ENCODE data around the gene ADGRD1.
"Not testable (repeated sequence)": the region's sequence is repeated elsewhere in the genome, so short reads cannot be mapped to it uniquely, and the experiment has no call there.

The ADGRD1 gene

DNA sequence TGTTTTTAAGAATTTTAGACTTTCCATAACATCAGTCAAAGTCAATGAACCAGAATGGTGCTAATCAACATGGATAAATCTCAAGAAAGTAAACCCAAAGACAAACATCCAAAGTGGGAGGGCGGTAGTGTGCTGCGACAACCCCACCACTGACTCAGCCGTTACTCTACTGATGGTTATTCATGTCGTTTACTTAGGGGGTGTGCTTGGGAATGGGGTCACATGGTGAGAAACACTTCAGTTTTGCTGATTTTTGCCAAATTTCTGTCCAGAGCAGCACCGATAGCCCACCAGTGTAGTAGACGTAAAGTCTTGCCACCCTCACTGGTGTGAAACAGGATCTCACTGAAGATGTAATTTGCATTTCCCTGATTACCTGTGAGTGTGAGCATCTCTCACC is 99.9 kb downstream of the ADGRD1 start:
- no peak for DNase-seq (ENCODE audit: low read depth in 2 of 2, low spot score in 1 of 2)

DNA sequence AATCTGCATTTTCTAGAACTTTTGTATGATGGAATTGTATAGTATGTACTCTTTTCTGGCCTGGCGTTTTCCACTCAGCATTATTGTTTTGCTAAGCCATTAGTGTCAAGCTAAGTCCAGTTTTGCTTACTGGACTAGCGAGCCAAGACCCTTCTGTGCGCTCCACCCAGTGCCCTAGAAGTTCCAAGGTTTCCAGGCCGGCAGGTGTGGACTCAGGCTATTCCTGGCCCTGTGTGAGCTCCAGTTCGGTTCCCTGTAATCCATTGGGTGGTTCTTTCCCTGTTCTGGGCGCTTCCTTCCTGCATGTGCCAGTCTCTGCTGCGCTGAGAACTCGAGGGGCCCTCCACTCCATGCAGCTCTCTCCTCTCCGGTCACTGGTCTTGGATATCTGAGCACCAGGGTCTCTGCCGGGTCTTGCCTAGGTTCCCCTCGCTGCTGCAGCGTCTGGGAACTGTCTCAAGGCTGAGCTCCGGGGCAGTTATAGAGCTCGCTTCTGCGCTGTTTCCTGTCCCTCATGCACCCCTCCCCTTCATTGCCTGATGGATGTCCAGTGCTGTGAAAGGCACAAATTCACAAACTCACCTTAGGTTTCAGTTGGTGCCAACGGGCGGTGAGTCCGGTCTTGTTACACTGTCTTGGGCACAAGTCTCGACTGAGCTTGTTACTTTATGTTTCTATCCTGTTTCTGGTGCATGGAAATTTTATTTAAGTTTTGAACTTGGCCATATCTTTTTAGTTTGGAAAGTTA is 100.8 kb downstream of the ADGRD1 start:
- DNase-seq (ENCODE audit: low read depth in 2 of 2, low spot score in 1 of 2): no peak

DNA sequence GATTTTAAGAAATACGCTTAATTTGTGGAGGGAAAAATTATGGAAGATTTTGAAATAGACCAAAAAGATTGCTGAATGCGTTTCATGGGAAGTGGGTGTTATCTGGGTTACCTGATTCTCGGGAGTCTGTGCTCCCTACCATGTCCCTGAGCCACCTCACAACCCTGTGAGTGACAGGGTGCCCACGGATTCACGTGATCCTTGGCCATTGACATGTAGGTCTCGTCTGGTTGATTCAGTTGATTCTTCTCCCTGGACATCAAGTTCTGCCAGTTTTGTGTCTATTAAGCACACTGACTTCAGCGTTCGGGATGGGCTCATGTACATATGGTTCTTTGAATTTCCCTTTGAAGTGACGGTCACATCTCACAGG is 101.4 kb downstream of the ADGRD1 start:
- no peak for DNase-seq (ENCODE audit: low read depth in 2 of 2, low spot score in 1 of 2)

DNA sequence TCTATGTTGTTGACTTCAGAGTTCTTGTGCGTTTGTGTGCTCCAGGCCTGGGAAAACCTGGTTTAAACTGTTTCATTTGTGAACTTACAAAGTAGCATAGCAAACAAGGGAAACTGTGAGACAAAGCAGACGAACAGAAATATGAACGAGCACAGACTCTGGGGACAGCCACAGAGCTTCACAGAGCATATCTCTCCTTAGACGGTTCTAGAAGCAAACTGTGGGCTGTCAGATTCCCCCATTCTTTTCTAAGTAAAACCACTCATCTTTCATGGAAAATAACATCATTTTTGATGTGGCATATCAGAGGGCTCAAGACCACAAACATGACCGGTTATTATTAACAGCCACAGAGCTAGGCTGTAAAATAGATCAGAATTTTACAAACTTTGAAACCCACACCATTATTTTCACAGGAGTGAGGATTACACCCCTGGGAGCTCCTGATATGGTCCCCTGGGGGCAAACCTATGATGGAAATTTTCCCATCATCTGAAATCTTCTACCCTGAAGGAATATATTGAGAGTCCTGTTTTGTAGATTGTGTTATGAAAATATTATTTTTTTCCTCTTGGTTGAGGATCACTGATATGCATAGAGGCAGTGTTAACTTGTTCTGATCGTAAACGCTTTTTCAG is 102.0 kb downstream of the ADGRD1 start:
- DNase-seq (ENCODE audit: low read depth in 2 of 2, low spot score in 1 of 2): no peak

DNA sequence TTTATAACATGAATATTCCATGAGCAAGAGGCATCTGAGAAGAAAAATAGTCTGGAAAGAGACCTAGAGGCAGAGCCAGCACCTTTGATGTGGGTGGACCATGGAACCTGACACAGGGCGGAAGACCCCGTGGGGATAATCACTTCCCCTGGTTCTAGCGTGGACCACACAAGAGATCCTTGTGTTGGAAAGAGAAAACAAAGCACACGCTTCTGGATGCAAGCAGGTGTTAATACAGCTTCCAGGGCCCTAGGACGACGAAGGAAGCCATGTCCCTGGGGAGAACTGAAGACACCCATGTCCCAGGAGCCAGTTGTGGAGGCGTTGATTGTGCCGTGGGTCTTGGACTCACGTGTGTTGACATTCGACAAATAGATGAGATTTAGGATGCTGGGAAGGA is 102.9 kb downstream of the ADGRD1 start:
- DNase-seq (ENCODE audit: low read depth in 2 of 2, low spot score in 1 of 2): no peak

DNA sequence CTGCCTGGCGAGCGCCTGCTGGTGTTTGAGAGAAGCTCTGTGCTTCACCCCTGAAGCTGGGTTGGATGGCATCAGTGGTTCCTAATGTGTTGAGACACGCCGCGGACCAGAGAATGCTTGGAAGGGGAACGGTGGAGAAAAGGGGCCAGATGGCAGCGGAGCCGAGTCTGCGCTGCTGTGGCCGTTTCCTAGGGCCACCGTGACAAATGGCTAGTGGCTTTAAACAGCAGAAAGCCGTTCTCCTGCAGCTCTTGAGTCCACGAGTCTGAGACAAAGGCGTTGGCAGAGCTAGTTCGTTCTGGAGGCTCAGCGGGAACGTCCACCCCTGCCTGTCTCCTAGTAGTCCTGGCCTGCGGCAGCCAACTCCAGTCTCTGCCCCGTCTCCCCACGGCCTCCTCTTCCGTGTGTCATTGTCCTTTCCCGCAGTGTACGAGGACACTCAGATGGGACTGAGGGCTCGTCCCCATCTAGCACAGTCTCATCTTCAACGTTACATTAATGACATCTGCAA is 103.6 kb downstream of the ADGRD1 start:
- no peak for DNase-seq (ENCODE audit: low read depth in 2 of 2, low spot score in 1 of 2)

DNA sequence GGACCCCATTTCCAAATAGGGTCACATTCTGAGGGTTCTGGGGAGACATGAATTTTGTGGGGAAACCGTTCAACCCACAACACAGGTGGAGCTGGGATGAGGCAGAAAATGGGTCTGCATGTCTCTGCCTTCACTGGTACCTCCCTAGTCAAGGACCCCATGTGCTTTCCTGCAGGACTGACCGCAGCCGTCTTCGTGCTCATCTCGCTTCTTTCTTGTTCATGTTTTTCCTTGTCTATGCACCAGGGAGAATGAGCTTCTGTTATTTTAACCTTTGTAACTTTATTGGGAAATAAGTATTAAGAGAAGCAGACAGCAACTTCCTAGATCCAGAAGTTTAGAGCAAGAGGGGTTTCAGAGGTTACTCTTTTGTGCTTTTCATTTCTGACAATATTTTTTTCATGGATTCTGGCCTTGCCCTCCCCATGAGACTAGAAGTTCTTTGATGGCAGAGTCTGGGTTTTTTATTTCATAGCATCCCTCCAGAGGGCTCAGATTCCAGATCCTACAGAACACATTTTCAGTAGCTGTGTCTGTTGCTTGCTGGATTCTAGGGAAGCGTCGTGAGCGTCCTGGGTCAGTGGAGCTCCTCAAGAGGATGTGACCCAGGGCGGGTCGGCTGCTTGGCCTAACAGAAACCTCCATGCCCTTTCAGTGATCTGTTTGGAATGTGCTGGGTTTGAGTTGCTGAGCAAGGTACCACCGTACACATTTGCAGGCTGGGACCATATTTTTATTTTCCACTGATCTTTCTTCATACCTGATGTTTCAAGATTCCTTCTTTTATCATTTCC is 104.2 kb downstream of the ADGRD1 start:
- no peak for DNase-seq (ENCODE audit: low read depth in 2 of 2, low spot score in 1 of 2)

DNA sequence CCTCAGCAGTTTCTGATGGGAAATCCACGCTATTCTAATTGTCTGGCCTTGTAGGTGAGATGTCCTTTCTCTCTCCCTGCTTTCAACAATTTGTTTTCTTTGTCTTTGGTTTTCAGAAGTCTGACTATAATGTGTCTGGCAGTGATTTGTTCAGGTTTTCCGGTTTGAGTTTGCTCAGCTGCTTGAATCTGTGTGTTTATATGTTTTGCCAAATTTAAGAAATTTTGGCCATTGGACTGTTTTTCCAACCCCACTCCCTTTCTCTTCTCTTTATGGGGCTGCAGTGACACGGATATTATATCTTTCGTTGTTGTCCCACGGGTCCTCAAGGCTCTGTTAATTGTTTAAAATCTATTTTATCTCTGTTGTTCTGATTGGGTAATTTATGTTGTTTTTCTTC is 105.0 kb downstream of the ADGRD1 start:
- DNase-seq (ENCODE audit: low read depth in 2 of 2, low spot score in 1 of 2): no peak

DNA sequence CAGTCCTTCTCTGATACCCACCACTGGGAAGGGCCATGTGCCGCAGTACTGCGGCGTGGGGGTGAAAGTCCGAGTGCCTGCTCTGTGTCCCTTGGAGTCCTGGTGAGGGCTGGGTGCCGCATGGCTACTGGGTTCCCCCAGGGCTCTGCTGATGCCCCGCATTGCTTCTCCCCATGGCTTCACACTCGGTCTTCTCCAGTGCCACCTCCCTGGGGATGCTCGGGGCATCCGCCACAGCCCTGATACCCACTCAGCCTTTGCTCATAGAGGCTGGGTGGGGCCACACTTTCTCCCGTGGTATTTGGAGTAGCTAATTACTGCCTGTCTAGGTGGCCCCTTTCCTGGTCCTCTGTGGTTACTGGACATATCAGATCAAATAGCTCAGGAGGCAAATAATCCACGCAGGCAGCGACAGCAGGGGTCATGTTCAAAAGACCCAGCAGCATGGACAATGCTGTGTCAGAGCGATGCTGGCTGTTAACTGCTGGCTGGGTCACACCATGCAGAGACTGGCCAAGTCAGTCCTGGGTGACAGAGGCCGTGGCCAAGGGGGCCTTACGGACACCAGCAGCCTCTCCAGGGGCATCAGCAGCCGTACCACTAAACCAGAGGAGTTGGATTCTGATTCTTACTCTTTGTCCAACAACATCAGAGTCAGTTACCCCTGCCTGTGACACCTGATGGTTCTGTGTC is 106.5 kb downstream of the ADGRD1 start:
- DNase-seq (ENCODE audit: low read depth in 2 of 2, low spot score in 1 of 2): no peak

DNA sequence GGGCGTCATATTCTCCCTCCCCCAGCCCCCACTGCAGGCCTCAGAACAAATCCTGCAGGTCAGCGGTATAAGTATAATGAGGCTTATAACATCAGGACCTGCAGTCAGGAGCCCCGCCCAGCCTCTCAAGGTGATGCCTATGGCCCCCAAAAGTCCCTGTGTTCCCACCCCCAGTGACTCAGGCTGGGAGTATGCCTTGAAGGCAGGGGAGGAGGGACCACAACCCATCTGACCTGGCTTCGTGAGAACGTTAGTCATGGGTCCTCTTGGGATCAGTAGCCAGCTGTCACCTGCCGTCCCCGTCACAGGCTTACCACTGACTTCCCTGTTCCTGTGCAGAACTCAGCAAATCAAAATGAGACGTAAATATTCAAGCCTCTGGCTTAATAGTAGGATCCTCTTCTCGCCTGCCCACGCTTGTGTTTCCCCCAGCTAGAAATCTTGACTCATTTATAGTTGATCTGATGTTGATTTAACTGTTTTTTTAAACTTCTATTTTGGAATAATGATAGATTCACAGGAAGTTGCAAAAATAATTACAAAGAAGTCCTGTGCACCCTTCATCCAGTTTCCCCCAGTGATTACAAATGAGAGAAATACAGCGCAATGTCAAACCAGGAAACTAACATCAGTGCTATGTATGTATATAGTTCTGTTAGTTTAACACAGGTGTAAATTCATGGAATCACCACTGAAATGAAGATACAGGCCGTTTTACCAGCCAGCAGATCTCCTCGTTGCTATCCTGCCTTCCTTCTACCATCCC is 107.5 kb downstream of the ADGRD1 start:
- DNase-seq (ENCODE audit: low read depth in 2 of 2, low spot score in 1 of 2): no peak

DNA sequence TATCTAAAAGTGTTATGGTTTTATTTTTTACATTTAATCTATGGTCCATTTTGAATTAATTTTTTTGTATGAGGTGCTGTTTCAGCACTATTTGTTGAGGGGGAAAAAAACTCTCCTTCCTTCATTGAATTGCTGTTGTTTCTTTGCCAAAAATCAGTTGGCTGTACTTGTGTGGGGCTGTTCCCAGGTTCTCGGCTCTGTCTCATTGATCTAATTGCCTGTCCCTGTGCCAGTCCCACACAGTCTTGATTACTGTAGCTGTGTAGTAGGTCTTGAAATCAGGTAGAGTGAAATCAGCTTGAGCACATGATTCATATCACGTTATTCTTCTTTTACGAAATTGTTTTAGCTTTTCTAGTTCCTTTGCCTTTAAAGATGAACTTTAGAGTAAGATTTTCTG is 109.7 kb downstream of the ADGRD1 start:
- no peak for DNase-seq (ENCODE audit: low read depth in 2 of 2, low spot score in 1 of 2)

DNA sequence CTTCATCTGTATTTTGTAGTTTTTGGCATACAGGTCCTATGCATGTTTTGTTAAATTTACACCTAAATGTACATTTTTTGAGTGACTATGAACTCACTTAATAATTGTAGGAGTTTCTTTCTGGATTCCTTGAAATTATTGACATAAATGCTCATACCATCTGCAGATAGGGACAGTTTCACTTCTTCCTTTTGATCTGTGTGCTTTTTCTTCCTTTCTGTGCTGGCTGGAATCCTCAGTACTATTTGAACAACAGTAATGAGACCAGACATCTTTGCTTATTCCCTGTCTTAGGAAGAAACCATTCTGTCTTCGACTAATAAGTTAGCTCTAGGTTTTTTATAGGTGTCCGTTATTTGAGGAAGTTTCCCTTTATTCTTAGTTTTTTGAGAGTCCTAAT is 110.3 kb downstream of the ADGRD1 start:
- no peak for DNase-seq (ENCODE audit: low read depth in 2 of 2, low spot score in 1 of 2)

DNA sequence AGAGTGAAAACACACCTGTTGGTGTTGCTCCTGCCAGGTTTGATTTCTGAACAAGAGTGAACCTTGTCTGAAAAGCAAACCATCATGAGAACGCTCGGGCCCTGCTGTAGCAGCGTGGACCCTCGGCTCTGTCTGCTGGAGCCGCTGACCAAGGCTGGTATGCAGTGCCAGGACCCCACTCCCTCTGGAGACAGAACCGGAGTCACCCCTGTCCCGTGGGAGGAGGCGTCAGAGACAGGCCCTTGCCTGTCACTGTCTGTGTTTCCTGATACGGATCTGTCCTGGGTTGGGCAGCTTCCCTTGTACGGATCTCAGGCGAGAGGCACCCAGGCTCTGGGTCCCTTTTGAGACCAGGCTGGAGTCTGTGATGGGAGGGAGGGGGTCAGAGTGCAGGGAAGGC is 111.6 kb downstream of the ADGRD1 start:
- DNase-seq (ENCODE audit: low read depth in 2 of 2, low spot score in 1 of 2): no peak

DNA sequence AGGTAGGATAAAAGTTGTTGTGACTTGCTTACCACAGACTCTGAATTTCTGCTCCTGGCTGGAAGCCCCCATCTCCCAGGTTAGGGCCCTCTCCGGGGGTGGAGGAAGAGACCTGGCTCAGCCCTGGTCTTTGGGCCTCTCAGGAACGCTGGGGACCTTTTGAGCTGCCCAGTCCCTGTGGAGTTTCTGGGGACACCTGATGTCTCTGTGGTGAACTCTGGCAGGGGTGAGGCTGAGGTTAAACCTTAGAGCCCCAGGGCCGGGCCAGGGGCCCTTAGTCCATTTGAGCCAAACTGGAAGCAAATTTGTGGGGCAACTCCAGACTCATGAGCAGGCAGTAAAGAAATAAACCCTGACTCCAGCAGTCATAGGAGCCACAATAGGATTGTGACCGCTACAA is 112.1 kb downstream of the ADGRD1 start:
- no peak for DNase-seq (ENCODE audit: low read depth in 2 of 2, low spot score in 1 of 2)

DNA sequence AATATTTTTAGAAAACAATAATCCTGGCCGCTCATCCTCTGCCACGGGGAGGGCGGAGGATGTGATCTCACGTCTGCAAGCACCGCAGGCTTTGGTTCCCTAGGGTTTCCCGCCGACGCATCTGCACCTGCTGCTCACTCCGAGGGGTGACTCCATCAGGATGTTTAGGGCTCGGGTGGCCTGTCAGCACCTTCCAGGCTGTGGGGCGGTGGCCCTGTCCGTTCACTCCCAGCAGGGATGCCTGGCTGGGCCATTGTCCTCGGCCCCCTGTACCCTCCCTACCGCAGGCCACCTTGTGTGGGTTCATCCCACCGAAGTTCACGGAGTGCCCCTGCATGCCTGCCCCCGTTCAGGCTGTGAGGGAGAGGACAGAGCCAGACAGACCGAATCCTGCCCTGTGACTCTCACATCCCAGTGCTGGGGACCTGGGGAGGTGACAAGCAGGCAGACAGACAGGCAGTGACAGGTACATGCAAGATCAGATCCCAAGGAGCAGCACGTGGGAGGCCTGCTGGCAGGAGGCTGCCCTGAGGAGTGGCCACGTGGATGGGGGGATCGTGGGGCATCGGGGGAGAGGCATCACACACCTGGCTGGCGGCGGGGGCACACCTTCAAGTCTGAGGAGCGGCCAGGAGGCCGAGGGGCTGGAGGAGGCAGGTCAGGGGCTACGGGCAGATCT is 112.6 kb downstream of the ADGRD1 start:
- no peak for DNase-seq (ENCODE audit: low read depth in 2 of 2, low spot score in 1 of 2)

DNA sequence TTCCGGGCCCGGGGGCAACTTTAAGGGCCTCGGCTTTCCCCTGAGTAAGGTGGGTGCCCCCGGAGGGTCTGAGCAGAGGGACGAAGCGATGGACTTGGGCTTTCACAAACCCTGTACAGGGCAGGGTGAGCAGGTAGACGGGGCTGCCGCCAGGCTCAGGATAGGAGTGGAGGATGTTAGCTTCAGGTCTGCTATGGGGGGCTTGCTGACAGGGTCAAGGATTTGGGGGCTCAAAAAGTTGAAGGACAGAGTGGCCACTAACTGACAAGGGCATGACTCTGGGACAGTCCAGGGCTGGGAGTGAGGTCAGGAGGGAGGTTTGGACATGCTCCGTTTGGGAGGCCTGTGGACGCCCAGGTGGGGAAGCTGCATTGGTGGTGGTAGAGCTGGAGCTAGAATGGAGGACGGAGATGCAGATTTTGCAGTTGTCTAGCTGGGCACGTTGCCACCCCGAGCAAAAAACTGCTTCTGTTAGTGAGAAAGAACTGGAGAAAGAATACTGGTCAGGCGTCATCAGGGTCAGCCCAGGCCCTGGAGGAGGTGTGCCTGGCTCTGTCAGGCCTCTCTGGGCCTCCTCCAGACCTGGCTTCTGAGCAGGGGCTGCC is 113.3 kb downstream of the ADGRD1 start:
- no peak for DNase-seq (ENCODE audit: low read depth in 2 of 2, low spot score in 1 of 2)

DNA sequence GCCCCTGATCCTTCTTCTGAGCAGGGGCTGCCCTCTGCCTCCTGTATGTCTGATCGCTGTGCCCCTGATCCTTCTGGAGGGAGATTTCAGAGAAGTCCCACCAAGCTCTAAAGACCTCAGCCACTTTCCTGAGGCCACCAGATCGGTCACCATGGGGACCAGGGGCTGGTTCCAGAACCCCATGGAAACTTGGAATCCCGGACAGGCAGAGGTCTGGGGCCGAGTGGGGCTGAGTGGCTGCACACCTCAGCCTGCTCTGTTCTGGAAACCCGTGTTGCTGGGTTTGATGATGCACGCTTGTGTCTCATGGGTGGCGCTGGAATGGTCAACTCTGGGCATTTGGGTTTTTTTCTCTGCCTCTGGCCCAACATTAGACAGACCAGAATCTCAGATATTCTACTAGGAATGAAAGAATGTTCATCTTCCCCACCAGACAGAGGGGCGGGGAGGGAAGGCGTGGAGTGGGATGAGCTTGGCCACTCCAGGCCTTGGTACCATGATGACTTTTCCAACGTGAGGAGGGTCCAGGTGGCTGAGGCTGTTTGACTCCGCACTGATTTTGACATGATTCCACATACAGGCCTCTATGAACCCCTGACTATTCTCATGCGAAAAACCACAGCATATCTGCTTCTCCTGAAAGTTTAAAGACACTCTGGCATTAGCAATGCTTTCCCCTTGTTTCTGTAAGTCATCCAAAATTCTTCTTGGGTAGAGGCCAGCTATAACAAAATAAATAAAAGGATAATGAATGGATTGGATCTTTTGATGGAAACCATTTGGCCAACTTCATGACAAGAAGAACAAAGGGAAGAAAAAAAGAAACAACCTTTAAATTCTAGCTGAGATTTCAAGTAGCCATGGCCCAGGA is 114.5 kb downstream of the ADGRD1 start:
- DNase-seq (ENCODE audit: low read depth in 2 of 2, low spot score in 1 of 2): no peak

DNA sequence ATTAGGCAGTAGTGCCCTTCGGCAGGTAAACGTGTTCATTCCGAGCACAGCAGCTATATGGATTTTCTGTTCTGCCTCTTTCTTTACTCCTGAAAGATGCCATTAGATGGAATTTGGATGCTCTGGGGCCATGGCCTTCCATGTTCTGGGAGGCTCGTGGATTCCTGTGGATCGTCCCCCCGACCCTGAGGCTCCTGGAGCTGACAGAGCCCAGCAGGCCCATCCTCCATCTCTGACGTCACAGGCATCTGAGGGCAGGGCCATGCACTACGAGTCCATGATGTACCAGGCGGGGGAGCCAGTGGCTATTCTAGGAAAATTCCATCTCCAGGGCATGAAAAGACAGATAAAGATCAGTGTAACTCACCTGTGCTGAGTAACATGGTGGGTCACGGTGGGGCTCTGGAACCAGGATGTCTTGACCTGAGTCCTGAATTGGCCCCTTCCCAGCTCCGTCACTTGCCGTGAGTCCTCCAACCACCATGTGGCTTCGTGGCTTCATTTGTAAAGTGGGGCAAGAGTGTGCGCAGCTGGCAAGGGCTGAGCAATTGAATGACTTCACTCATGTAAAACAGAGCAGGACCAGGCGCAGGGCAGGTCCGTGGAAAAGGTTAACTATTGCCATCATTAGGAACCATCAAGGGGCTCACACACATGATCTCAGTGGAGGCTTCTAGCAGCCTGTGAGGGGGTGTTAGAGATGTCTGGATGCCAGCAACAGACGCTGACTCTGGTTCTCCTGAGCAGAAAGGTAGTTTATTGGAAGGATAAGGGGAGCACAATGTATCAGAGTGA is 115.4 kb downstream of the ADGRD1 start:
- not testable (repeated sequence) for DNase-seq (ENCODE audit: low read depth in 2 of 2, low spot score in 1 of 2)
